GM21447 (cell line): ENCODE measurements around the gene SLC44A4.
"Not testable (repeated sequence)": the region's sequence is repeated elsewhere in the genome, so short reads cannot be mapped to it uniquely, and the experiment has no call there.

Source experiments
- ATAC-seq: cut with Tn5 transposase; IDR thresholded peaks from one replicate; pipeline ENCODE4 v1.9.1; 2021; ENCODE audit not compliant: unreplicated experiment

The SLC44A4 gene

DNA sequence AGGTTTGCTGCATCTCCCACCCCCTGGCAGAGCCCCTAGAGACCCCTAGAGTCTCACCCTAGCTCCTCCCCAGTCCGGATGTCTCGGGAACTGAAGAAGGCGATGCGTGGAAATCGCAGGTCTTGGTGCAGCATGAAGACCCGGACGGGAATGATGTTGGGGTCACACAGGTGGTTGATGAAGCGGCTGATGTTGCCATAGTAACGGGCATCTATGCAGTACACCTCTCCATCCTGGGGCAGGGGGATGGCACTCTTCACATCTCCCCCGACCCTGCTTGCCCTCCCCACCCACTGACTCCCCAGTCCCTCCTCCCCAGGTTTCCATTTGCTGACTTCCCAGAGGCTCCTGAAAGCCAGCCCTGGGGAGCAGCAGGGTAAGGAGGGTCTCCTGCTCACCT lies 1.8 kb upstream of the SLC44A4 start:
- ATAC-seq: no peak

GRCh38 chr6:31879901-31880300 lies 1.1 kb upstream of the SLC44A4 start:
- no peak for ATAC-seq

DNA sequence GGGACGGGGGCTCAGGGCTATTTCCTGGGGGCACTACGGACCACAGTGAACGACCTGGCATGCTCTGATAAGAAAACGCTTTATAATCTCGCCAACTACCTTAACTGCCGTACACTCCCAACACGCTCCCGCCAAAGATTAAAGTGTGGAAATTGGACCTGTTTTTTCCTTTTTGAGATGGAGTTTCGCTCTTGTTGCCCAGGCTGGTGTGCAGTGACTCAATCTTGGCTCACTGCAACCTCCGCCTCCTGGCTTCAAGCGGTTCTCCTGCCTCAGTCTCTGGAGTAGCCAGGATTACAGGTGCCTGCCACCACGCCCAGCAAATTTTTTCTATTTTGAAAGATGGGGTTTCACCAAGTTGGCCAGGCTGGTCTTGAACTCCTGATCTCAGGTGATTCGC lies 346 bp upstream of the SLC44A4 start:
- ATAC-seq: no peak

DNA sequence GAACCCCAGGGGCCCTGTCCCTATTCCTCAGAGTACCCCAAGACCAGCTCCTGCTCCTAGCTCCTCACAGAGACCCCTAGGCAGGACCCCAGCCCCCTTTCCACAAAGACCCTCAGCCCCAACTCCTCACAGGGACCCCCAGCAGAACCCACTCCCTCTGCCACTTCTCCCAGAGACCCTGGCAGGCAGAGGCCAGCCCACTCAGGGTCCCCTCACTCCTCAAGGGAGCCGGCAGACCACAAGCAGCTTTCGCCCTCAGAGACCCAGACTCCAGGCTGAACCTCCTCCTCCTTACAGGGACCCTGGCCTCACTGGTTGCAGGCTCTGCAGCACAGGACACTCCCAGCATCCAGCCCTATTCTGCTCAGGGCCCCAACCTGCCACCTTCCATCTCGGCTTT lies 575 bp downstream of the SLC44A4 start:
- no peak for ATAC-seq

DNA sequence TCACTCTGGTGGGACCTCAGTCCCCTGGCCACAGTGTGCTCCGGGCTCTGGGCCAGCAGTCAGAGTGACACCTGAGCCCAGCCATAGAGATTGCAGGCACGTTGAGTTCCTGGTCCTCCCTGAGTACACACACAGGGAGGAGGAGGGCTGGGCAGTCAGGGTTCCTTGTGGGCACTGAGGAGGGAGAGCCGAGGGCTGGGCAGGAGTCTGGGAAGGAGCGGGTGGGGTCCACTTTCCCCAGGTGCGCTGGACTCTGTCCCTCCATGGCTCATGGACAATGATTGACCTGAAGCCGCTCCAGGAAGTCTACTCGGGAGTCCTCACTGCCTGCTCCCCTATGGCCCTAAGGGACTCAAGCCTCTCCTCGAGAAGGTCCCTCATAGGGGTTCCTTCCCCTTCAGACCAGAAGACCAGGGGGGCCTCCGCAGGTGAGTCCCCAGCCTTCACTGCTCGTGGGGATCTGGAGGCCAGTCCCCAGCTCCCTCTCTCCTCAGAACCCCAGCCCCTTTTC lies 1.1 kb downstream of the SLC44A4 start:
- no peak for ATAC-seq

GRCh38 chr6:31877125-31877650 lies 1.6 kb downstream of the SLC44A4 start:
- ATAC-seq: no peak

DNA sequence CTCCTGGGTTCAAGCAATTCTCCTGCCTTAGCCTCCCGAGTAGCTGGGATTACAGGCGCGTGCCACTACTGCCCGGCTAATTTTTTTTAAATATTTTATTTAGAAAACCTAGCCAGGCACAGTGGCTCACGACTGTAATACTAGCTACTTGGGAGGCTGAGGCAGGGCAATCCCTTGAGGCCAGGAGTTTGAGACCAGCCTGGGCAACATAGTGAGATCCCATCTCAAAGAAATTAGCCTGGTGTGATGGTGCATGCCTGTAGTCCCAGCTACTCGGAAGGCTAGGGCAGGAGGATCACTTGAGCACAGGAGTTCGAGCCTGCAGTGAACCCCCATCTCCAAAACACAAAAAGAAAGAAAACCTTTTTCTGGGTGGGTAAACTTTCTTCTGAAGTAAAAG lies 2.4 kb downstream of the SLC44A4 start:
- ATAC-seq: no peak

- ATAC-seq: no peak
Observed at GRCh38 chr6:31875877-31876276, 2.9 kb downstream of the SLC44A4 start.

DNA sequence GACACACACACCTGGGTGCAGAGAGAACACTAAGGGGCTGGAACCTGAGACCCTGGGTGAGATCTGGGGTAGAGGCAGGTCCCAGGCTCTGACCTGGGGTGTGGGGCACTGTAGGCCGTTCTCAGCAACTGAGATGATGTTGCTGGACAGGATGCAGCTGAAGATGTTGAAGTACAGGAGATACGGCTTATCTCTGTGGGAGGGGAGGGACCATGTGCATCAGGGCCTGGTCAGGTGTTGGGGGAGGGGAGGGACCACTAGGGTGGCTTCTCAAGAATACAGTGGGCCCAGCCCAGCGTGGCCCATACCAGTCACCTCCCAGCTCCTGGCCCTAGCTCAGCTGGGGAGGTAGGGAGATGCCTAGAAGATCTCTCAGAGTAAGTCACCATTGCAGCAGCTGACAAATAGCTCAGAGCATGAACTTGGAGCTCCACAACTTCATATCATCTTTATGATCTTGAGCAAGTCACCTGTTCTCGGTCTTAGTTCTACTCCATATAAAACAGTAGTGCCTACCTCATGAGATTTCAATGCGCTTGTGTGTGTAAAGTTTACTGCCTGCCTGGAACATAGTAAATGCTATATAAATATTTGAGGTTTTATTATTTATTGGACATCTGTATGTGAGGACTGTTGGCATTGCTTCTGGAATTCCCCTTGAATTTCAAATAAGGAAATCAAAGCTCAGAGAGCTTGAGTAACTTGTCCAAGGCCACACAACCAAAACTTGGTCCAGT lies 3.8 kb downstream of the SLC44A4 start:
- ATAC-seq: no peak

- no peak for ATAC-seq
Observed at GRCh38 chr6:31874084-31874670, 4.6 kb downstream of the SLC44A4 start.

DNA sequence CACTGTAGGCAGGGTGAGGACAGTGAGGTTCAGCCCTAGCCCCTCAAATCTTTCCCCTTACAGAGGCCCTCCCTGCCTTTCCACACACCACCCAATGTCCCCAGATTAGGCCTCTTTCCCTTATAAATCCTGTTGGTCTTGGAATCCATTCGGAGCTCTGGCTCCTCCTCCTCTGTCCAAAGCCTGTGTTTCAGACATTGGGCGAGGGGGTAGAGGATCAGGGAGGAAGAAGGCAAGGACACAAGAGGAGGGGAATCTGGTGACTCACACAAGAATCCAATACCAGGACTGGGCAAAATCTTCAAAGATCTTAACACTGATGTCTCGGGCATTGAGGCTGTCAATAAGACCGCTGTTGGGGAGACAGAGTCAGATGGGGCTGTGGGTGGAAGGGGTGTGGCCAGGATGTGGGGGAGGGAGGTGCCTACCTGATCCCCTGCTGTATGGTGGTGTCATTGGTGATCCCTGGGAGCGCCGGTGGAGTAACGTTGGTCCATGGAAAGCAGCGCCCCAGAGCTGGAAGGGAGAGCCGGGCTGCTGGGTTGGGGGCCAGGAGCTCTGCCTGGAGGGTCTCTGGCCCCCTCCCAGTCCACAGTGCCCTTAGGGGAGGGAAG lies 7.6 kb downstream of the SLC44A4 start:
- ATAC-seq: no peak

DNA sequence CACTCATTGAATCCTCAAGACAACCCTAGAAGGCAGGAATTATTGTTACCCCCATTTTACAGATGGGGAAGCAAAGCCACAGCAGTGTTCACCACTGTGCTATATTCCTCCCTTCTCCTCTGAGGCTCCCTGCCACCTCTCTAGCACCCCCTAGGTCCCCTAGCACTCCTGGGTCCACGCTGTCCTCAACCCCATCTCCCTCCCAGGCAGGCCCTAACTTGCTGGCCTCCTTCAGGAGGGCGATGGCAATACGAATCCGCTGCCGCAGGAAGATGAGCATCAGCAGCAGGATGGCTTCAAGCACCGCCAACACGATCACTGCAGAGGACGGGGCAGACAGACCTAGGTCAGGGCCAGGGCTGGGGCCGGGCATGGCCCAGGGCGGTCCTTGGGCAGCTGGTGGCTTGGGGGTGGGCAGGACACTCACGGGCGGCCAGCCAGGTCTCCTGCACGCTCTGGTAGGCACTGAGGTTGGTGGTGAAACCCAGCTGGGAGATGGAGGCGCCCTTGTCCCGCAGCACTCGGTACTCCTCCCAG lies 8.3 kb downstream of the SLC44A4 start:
- no peak for ATAC-seq

- no peak for ATAC-seq
Observed at GRCh38 chr6:31869343-31869742, 9.5 kb downstream of the SLC44A4 start.

DNA sequence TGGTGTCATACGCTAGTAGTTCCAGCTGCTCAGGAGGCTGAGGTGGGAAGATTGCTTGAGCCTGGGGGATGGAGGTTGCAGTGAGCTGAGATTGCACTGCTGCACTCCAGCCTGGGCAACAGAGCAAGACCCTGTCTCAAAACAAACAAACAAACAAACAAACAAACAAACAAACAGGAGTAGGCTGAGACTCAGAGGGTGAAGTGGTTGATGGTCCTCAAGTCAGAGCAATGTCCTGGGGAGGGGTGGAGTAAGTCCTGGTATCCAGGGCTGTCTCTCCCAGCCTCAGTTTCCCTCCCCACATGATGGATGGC lies 10.2 kb downstream of the SLC44A4 start:
- ATAC-seq: not testable (repeated sequence)

- no peak for ATAC-seq
Observed at GRCh38 chr6:31865205-31866118, 13.3 kb downstream of the SLC44A4 start.

GRCh38 chr6:31864818-31865204 lies 14.0 kb downstream of the SLC44A4 start:
- ATAC-seq: no peak

DNA sequence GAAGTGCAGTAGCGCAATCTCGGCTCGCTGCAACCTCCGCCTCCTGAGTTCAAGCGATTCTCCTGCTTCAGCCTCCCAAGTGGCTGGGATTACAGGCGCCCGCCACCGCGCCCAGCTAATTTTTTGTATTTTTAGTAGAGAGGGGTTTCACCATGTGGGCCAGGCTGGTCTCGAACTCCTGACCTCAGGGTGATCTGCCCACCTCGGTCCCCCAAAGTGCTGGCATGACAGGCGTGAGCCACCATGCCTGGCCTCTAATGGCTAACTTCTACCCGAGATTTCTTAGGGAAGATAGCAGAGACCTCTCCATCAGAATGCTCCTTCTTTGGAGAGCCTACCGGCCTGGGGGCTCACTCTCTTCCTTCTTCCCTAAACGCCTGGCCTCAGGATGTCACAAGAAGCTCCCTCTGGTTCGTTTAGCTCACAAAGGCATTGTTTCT lies 14.7 kb downstream of the SLC44A4 start:
- ATAC-seq: not testable (repeated sequence)

GRCh38 chr6:31862344-31863235 lies 16.2 kb downstream of the SLC44A4 start, which contains the start of gene NEU1:
Gene NEU1 (minus strand): TSS chr6:31862821. CDS start chr6:31862776, 45 bp downstream.
- ATAC-seq: peak; percentile 88

DNA sequence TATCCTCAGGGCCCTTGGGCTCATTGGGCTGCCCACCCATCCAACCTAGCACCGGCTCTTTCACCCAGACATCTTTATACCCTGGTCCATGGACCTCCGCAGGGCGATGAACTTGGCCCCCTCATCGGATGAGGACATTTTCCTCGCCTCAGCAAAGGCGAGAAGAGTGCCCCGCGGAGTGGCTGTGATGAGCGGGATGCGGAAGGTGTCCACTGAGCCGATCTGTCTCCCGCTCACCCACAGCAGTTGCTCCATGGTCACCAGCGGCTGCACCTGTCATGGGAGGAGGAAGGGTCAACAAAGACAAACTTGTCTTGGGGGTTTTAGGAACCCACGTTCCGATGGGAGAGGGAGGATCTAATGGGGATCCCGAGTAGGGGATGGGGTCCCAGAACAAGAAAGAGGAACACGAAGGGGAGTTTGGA lies 16.9 kb downstream of the SLC44A4 start:
- ATAC-seq: no peak

GRCh38 chr6:31861150-31861549 lies 17.6 kb downstream of the SLC44A4 start:
- no peak for ATAC-seq
